GM18873 (cell line): Measurements from ENCODE around the gene MYL10.

Experiments used
- ATAC-seq: cut with Tn5 transposase; IDR thresholded peaks from one replicate; pipeline ENCODE4 v1.9.1; 2021; ENCODE audit warnings: mild to moderate bottlenecking, moderate library complexity, moderate number of reproducible peaks; ENCODE audit not compliant: unreplicated experiment, low FRiP score

Gene MYL10

DNA sequence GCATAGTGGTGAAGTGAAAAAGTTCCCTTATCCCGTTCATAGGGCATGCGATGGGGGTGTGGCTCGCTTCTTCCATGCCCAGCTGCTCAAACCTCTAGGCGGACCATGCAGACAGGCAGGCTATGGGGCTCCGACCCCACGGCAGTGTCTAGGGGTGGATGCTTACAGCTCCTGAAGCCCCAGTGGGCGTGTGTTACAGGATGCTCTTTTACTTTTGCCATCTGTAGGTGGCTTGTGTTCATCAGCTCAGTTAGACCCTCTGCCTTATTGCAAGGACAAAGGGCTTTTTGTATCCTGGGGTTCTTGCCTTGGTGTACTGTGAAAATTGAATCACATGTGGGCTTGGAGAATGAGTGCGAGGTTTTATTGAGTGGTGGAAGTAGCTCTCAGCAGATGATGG, at the start of gene MYL10:
Gene MYL10 (minus strand): TSS at position 126 of the 400 bp plus-strand sequence. CDS start 178 bp downstream, outside the sequence.
- ATAC-seq = no peak

DNA sequence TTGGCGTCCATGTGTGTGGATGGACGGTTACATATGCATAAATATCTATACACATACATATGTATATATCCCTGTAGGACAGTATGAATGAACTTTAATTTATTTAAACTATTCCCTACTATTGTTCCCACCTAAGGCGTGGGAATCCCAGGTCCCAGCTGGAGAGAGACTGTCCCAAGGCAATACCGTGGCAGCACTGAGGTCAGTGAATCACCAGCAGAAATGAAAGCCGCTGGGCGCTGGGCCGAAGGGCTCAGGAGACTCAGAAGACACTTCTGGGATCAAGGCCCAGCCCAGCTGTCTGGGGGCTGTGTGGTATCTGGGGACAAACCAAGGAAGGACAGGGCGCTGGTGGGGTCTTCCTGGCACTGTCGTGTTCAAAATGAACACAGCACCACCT, 49.6 kb upstream of the MYL10 start:
- no peak for ATAC-seq

DNA sequence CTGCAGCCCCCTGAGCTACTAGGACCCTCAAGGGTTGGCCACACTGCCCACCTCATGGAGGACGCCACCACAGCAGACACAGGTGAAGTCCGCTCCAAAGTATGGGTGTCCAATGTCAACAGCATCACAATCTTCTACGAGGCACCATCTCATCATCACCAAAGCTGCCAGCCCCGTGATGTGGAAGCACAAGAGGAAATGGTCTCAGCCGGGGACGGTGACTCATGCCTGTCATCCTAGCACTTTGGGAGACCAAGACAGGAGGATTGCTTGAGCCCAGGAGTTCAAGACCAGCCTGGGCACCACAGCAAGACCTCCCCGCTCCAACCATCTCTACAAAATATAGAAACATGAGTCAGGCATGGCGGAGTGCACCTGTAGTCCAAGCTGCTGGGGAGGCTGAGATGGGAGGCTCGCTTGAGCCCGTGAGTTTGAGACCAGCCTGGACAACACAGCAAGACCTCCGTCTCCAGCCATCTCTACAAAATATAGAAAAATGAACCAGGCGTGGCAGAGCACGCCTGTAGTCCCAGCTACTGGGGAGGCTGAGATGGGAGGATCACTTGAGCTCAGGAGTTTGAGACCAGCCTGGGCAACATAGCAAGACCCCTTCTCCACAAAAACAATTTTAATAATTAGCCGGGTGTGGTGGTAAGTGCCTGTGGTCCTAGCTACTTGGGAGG, 48.8 kb upstream of the MYL10 start:
- ATAC-seq = no peak

DNA sequence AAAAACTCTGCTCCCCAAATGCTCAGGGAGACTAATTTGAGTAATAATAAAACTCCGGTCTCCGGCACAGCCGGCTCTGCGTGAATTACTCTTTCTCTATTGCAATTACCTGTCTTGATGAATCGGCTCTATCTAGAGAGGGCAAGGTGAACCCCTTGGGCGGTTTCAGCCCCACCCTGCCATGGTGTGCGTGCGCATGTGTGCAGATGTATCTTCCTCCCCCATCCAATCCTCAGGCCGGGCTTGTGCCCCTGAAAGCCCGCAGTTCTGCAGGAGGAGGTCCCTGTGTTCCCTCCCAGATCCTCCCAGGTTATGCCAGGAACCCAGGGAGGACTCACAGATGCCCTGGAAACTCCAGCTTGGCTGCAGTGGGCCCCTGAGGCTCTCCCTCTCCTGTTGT, 48.3 kb upstream of the MYL10 start:
- no peak for ATAC-seq

DNA sequence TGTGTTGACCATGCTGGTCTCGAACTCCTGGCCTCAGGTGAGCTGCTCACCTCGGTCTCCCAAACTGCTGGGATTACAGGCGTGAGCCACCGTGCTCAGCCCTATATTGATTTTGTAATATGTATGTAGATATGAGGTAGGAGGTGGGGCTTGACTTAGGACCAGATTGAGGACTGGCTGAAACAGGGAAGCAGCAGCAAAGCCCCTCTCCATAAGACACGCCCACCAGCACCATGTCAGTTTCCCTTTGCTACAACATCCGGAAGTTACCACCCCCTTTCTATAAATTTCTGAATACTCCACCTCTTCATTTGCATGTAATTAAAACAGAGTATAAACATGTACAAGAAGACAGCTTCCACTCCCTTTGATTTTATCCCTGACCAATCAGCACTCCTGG, 47.9 kb upstream of the MYL10 start:
- ATAC-seq = no peak

DNA sequence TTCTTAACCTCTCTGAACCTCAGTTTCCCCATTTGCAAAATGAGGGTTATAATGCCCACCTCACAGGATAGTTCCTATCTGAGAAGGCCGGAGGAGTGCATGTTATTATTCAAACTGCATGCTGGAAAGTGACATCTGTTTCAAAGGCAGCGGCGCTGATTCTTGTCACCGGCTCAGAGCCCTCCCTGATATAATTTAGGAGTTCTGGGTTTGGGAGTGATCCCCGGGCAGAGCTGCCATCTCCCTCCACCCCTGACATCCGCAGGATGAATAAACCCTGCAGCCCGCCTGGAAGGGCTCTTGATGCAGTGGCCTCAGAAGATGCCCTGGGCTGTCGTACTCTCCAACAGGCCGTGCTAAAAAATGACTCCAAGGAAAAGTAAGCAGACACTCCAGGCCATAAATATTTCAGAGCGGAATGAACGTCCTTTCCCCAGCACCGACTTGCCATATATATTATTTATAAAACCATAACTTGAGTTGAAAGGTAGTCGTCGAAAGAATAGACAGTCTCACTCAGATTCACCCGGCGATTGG, 47.0 kb upstream of the MYL10 start:
- ATAC-seq = no peak

DNA sequence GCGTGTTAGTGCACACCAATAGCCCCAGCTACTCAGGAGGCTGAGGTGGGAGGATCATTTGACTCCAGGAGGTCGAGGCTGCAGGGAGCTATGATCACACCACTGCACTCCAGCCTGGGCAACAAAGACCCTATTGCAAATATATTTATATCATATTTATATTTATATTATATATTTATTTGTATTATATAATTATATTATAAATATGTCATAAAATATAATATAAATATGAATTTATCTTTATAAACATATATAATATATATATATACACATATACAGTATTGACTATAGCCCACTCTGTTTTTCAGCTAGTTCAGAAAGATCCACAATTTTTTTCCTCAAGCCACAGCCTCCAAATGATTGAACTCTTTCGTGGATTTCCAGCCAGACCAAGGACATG, 45.3 kb upstream of the MYL10 start:
- ATAC-seq = no peak

DNA sequence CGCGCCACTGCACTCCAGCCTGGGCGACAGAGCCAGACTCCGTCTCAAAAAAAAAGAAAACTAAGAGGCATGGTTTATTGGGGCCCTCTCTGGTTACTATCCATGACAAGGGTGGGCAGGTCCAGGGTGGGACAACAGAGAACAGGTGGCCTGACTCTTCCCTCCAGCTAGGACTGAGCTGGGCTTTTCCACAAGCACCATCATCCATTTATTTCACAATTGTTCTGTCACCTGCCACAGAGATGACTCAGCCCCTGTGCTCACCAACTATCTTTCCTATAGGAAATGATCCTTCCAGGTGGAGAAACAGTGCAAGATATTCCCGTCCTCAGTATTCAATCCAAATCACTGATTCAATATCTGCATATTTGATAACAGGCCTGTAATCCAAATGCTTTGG, 44.9 kb upstream of the MYL10 start:
- no peak for ATAC-seq

DNA sequence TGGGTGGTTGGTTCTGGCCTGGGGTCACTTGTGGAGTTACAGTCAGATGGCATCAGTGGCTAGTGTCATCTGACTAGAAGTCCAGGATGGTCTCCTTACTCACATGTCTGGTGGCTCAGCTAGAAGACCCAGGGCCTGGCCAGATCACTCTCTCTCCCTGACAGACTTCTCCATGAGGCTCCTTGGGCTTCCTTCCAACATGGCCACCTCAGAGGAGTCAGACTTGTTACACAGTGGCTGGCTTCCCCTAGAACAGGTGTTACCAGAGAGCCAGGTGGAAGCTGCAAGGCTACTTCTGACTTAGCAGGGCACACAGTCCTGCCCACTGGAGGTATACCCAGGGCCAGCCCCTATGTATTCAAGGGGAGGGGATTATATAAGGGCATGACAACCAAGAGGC, 44.2 kb upstream of the MYL10 start:
- no peak for ATAC-seq

DNA sequence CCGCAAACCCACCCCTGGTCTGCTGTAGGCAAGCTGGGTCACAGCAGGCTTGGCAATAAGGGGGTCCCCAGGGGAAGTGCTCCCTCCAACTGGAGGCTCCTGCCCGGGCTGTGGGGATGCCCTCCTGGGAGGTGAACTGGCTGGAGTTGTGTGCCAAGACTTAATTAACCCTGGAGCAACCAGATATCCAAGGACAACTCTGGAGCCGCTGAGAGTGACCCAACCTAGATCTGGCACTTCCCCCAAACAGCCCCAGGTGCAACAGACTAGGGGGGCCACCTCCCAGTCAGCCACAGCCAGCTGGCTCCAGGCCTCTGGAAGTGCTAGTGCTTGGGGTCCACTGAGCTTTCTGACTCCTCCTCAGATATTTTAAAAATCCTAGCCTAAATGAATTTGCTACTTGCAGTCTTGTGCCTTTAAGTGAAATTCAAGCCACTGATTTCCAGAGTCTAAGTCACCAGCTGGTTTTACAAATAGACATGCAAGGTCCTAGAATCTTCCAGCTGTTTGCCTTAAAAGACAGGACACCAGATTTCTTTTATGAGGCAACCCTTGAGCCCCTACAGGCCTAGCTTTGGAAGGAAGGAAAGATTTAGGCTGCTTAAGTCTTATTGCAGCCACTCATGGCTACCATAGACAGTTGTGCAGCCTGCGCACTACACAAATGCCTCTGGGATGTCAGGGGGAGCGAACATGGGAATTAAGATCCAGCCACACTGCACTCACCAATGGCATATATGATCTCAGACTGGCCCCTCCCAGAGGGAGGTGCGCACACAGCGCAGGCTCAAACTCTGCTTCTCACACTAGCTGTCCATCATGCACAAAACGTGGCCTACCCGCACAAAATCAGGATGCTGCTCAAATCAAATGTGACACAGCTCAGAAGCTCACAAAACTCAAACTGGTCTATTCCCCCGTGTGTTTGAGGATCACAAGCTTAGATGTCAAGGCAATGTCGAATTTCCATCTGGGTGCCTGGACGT, 42.6 kb upstream of the MYL10 start:
- ATAC-seq = no peak

DNA sequence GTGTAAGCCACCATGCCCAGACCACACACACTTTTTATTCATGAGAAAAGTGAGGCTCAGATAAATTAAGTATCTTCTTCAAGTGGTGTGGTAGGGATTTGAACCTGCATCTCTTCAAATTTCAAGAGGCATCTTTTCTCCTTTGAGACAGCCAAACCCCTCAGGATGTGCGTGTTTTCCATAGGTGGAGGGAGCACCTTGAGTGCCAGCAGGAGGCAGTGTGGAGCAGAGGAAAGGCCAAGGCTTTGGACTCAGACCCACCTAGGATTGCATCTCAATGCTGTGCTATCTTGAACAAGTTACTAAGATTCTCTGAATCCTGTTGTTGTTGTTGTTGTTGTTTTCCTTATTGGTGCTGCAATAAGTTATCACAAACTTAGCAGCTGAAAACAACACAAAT, 40.2 kb upstream of the MYL10 start:
- no peak for ATAC-seq

DNA sequence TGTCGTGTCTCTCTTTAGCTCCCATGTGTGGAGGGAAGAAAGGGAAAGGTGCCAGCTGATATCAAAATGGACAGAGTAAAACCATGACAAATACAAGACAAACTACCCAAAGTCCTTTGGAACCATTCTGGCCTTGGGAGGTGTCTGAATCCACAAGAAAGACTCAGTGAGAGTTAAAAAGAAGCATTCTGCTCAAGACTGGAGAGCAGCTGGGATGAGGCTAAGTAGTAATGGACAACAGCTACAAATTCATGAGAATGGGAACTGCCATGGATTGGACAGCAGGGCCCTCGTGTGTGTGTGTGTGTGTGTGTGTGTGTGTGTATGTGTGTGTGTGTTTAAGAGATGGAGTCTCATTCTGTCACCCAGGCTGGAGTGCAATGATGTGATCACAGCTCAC, 39.6 kb upstream of the MYL10 start:
- no peak for ATAC-seq

DNA sequence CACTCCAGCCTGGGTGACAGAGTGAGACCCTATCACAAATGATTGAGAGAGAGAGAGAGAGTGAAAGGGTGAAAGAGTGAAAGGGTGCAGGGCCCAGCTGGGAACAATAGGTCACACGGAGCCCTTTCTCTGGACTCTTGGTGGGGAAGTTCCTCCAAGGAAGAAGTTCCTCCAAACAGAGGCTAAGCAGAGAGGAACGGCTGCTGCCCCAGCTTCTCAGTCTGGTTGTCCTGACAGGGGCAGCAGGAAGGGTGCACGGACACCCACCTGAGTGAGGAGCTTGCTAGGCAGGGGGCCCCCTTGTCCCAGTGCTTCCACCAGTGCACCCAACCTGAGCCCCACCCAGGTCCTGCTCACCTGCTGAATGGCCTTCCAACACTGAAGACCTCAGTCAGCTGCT, 38.8 kb upstream of the MYL10 start:
- no peak for ATAC-seq

DNA sequence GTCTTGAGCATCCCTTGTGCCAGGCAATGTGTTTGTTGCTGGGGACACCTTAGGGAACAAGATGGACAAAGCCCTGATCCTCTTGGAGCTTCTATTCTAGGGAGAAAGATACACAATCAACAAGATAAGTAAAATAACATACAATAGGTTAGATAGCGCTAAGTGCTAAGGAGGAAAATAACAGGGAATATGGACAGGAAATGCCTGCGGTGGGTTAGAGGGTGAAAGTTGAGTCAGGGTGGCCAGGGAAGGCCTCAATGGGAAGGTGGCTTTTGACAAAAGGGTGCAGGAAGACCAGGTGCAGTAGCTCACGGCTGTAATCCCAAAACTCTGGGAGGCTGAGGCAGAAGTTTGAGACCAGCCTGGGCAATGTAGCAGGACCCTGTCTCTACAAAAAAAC, 38.3 kb upstream of the MYL10 start:
- no peak for ATAC-seq

DNA sequence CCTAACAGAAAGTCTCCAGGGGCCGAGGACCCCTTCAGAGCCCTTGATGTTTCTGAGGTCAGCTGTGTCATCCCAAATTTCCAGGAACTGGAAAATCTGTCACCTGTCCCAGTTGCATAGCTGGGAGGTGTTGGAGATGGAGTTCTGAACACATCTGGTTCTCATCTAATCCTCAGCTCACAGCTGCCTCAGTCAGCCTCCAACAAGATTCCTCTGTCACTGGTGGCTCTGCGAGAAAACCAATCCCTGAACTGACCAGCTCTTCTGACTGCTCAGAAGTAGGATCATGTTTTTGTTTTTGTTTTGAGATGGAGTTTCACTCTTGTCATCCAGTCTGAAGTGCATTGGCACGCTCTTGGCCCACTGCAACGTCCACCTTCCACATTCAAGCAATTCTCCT, 37.6 kb upstream of the MYL10 start:
- ATAC-seq = no peak

DNA sequence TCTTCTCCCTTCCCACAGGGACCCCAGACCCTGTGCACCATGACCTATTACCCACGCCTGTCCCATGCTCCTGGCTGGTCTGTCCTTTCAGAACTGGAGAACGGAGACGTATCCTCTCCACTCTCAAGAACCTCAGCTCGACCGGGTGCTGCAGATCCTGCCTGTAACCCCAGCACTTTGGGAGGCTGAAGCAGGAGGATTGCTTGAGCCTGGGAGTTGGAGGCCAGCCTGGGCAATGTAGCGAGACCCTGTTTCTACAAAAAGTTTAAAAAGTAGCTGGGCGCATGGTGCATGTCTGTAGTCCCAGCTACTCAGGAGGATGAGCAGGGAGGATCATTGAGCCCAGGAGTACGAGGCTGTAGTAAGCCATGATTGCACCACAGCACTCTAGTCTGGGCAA, 37.2 kb upstream of the MYL10 start:
- ATAC-seq = no peak

DNA sequence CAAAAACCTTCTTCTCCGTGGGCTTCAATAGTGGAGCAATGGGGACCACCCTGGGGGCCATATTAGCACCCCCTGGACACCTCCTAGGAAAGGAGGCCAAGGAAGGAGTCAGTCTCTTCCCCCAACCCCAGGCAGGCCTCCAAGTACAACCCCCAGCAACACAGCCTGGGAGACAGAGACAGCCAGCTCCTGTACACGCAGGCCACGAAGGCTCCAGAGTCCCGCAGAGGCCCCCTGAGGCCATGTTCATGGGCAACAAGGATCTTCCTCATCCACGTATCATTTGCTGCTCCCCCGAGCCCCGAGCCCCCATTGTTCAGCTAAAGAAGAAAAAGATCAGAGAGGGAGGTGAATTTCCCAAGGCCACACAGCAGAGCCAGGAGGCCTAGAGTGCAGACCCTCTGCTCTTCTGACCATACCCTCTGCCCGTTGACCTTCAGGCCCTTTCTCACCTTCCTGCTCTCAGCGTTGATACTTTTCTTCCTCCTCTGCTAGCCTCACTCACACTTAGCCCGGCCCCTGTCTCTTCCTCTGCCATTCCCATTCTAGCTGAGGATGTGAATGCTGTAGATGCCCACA, 35.9 kb upstream of the MYL10 start:
- no peak for ATAC-seq

DNA sequence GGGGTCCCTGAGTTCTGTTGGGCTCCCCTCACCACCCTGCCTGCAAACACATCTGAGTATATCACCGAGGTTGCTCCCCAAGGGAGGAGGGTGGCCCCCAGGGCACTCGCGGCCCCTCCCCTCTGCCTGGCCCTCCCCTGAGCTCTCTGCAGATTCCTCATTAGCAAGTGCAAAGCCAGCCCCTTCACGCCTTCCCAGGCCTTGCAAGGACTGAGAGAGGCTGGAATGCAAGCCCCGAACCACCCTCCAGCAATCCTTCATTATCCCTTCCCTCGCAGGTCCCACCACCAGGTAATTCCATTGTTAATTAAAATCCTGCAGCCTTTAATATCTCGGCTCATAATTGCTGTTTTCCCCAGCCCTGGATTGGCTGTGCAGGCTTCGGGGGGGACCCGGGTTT, 35.3 kb upstream of the MYL10 start:
- ATAC-seq = no peak

DNA sequence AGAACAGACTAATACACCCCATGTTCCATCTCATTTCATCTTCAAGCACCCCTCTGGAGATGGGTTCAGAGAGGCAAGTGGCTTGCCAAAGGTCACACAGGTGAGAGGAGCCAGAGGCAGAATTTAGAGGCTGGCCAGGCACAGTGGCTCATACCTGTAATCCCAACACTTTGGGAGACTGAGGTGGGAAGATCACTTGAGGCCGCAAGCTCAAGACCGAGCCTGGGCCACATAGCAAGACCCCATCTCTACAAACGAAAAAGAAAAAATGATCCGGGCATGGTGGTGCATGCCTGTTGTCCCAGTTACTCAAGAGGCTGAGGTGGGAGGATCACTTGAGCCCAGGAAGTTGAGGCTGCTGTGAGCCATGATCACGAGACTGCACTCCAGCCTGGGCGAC, 34.7 kb upstream of the MYL10 start:
- ATAC-seq = no peak

DNA sequence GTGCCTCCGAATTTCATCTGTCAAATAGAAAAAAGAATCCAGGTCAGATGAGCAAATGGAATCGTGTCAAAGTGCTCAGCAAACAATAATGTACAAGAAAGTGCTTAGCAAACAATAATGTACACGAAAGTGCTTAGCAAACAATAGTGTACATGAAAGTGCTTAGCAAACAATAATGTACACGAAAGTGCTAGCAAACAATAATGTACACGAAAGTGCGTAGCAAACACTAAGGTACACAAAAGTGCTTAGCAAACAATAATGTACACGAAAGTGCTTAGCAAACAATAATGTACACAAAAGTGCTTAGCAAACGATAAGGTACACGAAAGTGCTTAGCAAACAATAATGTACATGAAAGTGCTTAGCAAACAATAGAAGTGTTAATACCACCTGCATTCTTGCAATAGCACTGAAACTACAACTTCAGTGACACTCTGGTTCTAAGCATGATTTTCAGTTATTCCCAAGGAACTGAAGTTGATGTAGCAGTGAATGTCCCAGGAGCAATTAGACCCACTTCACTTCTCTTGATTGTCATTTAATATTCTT, 33.4 kb upstream of the MYL10 start:
- ATAC-seq = no peak

DNA sequence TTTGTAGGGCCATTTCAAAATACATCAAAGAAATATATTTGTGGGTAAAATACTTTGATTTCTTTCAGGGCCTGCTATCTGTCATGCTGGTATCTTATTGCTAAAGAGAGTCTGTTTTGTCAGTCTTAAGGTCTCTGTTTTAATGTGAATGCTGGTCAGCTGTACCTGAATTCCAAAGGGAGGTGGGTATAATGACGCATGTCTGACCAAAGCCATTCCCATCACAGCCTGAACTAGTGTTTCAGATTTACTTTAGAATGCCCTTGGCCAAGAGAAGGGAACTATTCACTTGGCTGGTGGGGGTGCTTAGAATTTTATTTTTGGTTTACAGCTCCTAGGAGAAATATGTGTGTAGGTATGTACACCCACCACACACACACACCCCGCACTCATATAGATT, 30.6 kb upstream of the MYL10 start:
- ATAC-seq = no peak
